Measurements from ENCODE around the gene BACE1. TPM values are rescaled to one million over a fixed set of nuclear protein-coding genes. Genes with fewer than 3 reads are reported as not detected.

The BACE1 gene
- 1 to 10 TPM; 1.6 to 1.9 TPM for total RNA-seq

- ChIA-PET POLR2A (no interaction called here), CTCF (interaction anchor here (1.5 kb wide), 1 partner anchor 90 kb away, joined by 3 read pairs; no protein-coding TSS in a partner anchor)
Observed at GRCh38 chr11:117316197-117316961, at the start of gene BACE1. BACE1 (minus strand) TSS chr11:117316256; CDS start chr11:117315795, 461 bp downstream.

- ChIA-PET CTCF (no interaction called here), POLR2A (no interaction called here)
Observed at GRCh38 chr11:117361432-117361831, 45.4 kb upstream of the BACE1 start.

DNA sequence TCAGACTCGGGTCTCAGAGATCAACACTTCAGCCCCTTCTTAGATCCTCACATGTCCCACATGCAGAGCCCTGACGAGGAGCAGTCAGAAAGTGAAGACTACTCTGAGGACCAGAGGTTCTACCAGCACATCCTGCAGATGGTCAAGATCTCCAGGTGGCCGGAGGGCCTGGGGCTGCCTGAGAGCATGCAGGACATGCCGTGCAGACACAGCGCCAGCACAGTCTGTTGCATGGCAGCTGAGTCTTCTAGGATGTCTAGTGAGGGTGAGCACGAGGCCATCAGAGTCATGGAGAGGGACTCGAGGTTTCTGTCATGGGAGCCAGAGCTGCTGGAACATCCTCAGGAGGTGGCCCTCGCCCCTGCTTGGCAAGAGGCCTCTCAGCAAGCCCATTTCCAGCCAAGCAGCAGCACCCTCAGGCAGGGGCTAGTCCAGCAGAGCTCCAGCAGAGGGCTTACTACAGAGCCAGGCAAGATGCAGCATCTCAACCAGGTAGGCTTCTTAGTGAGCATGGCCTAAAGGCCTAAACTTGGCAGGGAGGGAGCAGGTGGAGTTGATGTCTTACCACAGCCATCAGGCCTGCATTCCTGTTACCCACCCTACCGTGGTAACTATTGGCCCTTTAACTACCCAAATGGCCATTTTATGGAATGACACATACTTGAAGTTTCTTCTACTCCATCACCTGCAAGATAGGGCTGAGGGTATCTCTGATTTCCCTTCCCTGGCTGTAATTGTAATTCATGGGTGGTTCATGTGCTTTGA, 40.3 kb upstream of the BACE1 start:
- POLR2A ChIA-PET = no interaction called here
- CTCF ChIA-PET = no interaction called here

- POLR2A ChIA-PET = no interaction called here
- CTCF ChIA-PET = no interaction called here
Observed at GRCh38 chr11:117354550-117354949, 38.5 kb upstream of the BACE1 start.

- CTCF ChIA-PET = no interaction called here
- POLR2A ChIA-PET = no interaction called here
Observed at GRCh38 chr11:117345039-117345438, 29.0 kb upstream of the BACE1 start.

- ChIA-PET CTCF (no interaction called here), POLR2A (no interaction called here)
Observed at GRCh38 chr11:117337076-117337475, 21.0 kb upstream of the BACE1 start.

DNA sequence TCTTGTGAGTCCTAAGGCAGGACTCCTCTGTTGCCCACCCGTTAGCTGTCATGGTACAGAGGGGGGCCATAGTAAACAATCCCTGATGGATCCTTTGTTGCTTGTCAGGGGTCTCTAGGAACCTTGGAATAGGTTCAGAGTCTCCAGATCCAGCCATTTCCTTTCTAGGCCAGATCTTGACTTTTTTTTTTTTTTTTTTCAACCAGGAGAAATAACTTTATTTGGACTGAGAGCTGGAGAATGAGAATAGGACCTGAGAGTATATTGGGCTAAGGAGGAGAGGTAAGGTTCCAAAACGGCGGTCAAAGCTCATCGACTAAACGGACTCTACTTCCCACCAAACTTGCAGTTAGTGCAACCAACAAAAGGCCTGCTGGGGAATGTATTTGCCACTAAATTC, 19.3 kb upstream of the BACE1 start:
- POLR2A ChIA-PET = interaction anchor here (0.6 kb wide), 1 partner anchor 20 kb away, joined by 3 read pairs; no protein-coding TSS in a partner anchor
- CTCF ChIA-PET = interaction anchor here (0.6 kb wide), 1 partner anchor 9 kb away, joined by 4 read pairs; no protein-coding TSS in a partner anchor

GRCh38 chr11:117334896-117335295, 18.8 kb upstream of the BACE1 start:
- ChIA-PET CTCF (no interaction called here), POLR2A (no interaction called here)

DNA sequence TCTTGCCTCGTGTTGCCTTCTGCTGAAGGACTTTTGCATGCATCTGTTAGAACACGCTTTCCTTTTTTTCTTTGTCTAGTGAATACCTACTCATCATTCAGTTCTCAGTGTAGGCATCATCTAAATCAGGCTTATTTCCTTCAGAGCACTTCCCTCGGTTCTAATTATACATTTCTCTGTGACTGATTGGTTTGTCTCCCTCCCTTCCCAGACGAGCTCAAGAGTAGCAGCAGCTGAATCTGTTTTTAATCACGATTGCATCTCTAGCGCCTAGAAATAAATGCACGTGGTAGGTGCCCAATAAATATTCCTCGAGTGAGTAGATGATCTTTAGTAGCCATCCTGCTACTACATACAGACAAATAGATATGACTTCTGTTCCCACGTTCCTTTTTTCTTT, 17.9 kb upstream of the BACE1 start:
- ChIA-PET POLR2A (no interaction called here), CTCF (interaction anchor here (0.6 kb wide), 1 partner anchor 732 kb away, joined by 3 read pairs; no protein-coding TSS in a partner anchor)

GRCh38 chr11:117332843-117333242, 16.8 kb upstream of the BACE1 start:
- CTCF ChIA-PET = no interaction called here
- POLR2A ChIA-PET = no interaction called here

GRCh38 chr11:117328375-117329010, 12.4 kb upstream of the BACE1 start:
- ChIA-PET POLR2A (interaction anchor here (0.9 to 1.8 kb wide), 2 partner anchors 98 to 555 kb away, joined by 3 to 16 read pairs; partner anchors contain the start of genes BUD13 and PCSK7), CTCF (interaction anchor here (0.6 to 1.8 kb wide), 2 partner anchors 19 to 97 kb away, joined by 3 to 8 read pairs; partner anchors contain the start of gene PCSK7)

GRCh38 chr11:117327567-117328374, 11.7 kb upstream of the BACE1 start, which contains the start of gene CEP164:
CEP164 (plus strand) TSS chr11:117327854; CDS start chr11:117338587, 10,733 bp downstream.
- CTCF ChIA-PET = interaction anchor here (0.6 to 1.8 kb wide), 2 partner anchors 19 to 96 kb away, joined by 3 to 8 read pairs; partner anchors contain the start of gene PCSK7
- POLR2A ChIA-PET = interaction anchor here (0.6 to 1.8 kb wide), 4 partner anchors 97 to 555 kb away, joined by 3 to 16 read pairs (median 4); partner anchors contain the start of genes BUD13 and PCSK7

DNA sequence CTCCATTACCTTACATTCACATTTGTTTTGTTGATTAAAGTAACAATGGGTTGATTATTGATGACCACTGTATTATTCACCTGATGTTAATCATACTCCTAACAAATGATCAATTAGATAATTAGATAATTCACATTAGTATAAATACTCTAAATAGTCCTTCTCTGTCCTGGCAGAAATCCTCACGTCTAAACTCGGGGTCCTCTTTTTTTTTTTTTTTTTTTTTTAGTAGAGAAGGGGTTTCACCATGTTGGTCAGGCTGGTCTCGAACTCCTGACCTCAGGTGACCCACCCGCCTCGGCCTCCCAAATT, 11.2 kb upstream of the BACE1 start:
- ChIA-PET CTCF (interaction anchor here (1.8 kb wide), 1 partner anchor 96 kb away, joined by 8 read pairs; the partner anchor contains the start of gene PCSK7), POLR2A (interaction anchor here (0.6 to 1.8 kb wide), 3 partner anchors 97 to 439 kb away, joined by 3 to 16 read pairs (median 6); partner anchors contain the start of gene PCSK7)

GRCh38 chr11:117319214-117319840, 3.3 kb upstream of the BACE1 start:
- CTCF ChIA-PET = no interaction called here
- POLR2A ChIA-PET = no interaction called here

DNA sequence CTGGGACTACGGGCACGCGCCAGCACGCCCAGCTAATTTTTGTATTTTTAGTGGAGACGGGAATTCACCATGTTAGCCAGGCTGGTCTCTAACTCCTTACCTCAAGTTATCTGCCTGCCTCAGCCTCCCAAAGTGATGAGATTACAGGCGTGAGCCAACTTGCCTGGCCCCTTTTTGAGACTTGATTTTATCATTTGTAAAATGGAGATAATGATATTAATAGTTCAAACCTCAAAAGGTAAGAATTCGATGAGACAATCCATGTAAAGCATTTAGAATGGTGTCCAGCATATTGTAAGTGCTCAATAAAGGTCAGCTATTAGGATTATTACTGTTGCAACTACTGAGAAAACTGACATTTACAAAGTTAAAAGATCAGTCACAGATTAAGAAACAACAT, 2.7 kb upstream of the BACE1 start:
- POLR2A ChIA-PET = no interaction called here
- CTCF ChIA-PET = no interaction called here

DNA sequence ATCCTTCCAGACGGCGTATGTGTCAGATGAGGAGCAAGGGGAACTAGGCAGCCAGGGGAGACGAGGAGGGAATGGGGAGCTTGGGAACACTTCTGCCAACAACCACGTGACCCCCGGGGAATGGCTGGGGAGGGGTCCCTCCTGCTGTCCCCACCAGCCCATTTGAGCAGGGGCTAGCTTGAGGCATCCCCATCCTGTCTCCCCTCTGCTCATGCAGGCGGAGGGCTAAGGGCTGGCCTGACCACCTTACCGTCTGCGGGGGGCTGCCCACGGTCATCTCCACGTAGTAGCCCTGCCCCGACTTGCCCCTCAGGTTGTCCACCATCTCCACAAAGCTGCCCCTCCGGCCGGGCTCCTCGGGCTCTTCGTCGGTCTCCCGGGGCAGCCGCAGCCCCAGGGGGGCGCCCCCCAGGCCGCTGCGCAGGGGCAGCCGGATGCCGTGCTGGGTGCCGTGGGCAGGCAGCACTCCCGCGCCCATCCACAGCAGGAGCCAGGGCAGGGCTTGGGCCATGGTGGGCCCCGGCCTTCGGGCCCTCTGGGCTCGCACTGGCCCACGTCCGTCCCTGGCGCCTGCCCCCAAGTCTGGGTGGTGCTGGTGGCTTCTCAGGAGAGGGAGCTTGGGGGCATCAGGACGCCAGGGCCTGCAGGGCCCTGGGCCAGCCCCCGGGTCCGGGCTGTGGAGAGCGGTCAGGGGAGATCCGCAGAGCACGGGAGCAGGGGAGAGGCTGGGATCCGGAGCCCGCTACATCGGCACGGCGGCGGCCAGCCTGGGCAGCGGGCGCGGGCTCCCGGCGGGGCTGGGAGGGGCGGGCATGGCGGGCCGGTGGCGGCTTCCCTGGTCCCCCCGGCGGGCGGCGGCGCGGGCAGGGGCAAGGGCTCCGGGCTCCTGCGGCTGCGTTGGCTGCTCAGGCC, 515 bp downstream of the BACE1 start:
- CTCF ChIA-PET = interaction anchor here (1.5 kb wide), 1 partner anchor 89 kb away, joined by 3 read pairs; no protein-coding TSS in a partner anchor
- POLR2A ChIA-PET = interaction anchor here (0.5 kb wide), 1 partner anchor 20 kb away, joined by 3 read pairs; no protein-coding TSS in a partner anchor

- ChIA-PET POLR2A (interaction anchor here (0.5 kb wide), 1 partner anchor 21 kb away, joined by 3 read pairs; no protein-coding TSS in a partner anchor), CTCF (interaction anchor here (1.5 kb wide), 1 partner anchor 88 kb away, joined by 3 read pairs; no protein-coding TSS in a partner anchor)
Observed at GRCh38 chr11:117314840-117315239, 1.2 kb downstream of the BACE1 start.
